OCI-LY3 (cell line): ENCODE results near the gene WNT3.

Experiments
- H2AFZ ChIP-seq: fragments of 200-600, 300-600 bp; shearing (Covaris generic); 2 replicates; pipeline ENCODE4 v1.6.0; 2014; ENCODE audit warnings: antibody characterized with exemption, low read depth, low read length
- H3K27ac ChIP-seq: fragments of 200-600, 300-600 bp; sonication (generic); 2 replicates; pipeline ENCODE4 v1.5.1; 2014; ENCODE audit warnings: mild to moderate bottlenecking, low read length, moderate library complexity, mixed read lengths
- H3K27me3 ChIP-seq: fragments of 200-600, 300-600 bp; sonication (generic); 2 replicates; pipeline ENCODE4 v1.6.1; 2014; ENCODE audit warnings: low read depth, low read length, mixed read lengths
- H3K36me3 ChIP-seq: fragments of 200-600, 300-600 bp; sonication (generic); replicated peaks from 2 replicates; pipeline ENCODE3; 2014; ENCODE audit warnings: low read depth, low read length, mixed read lengths
- H3K4me1 ChIP-seq: fragments of 300-600, 200-600 bp; sonication (generic); 2 replicates; pipeline ENCODE4 v1.6.1; 2014; ENCODE audit warnings: low read length, mixed read lengths
- H3K4me2 ChIP-seq: fragments of 200-600, 300-600 bp; sonication (generic); 2 replicates; pipeline ENCODE4 v1.6.1; 2014; ENCODE audit warnings: low read length, mixed read lengths
- H3K4me3 ChIP-seq: fragments of 300-600, 200-600 bp; sonication (generic); 2 replicates; pipeline ENCODE4 v1.5.1; 2014; ENCODE audit warnings: antibody characterized with exemption, mild to moderate bottlenecking, low read length, moderate library complexity
- H3K79me2 ChIP-seq: fragments of 300-600, 200-600 bp; shearing (Covaris generic); 2 replicates; pipeline ENCODE4 v1.6.1; 2014; ENCODE audit warnings: mild to moderate bottlenecking, low read length, mixed read lengths
- H3K9ac ChIP-seq: fragments of 300-600, 200-600 bp; shearing (Covaris generic); 2 replicates; pipeline ENCODE4 v1.6.0; 2014; ENCODE audit warnings: mild to moderate bottlenecking, low read length, moderate library complexity
- H3K9me3 ChIP-seq: fragments of 200-600, 300-600 bp; shearing (Covaris generic); 2 replicates; pipeline ENCODE4 v1.6.1; 2014; ENCODE audit warnings: low read length, mixed read lengths; ENCODE audit not compliant: insufficient read depth
- H4K20me1 ChIP-seq: fragments of 200-600, 300-600 bp; sonication (generic); 2 replicates; pipeline ENCODE4 v1.6.1; 2016; ENCODE audit warnings: low read length, mixed read lengths; ENCODE audit not compliant: insufficient read depth
- EZH2phosphoT487 ChIP-seq: fragments of 200-600 bp; shearing (Covaris generic); IDR thresholded peaks from 2 replicates; pipeline ENCODE4 v1.6.1; 2018; ENCODE audit warnings: antibody characterized with exemption, mixed run types, low read depth
- TF ChIP-seq, protein P1 (sequence below): fragments of 200-600, 300-600 bp; sonication (generic); IDR thresholded peaks from 2 replicates; pipeline ENCODE4 v1.5.1; 2014; ENCODE audit warnings: antibody characterized with exemption, low read length, low read depth

Gene WNT3

DNA sequence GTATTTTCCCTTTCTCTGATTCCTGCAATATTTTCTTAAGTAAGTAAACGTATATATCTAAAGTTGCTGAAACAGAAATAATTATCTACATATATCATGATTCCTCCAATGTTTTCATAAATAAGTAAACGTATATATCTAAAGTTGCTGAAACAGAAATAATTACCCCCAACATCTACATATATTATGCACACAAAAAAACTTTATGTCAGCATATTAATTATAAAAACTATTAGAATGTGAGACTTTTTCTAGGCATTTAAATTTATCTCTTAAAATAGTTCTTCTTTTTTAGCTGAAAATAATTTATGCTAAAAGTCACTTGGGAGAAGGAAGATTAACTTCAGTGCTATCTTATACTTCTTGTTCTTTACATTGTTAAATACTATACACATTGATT is 88.5 kb downstream of the WNT3 start:
- no peaks in the 10 kb centered on the region for H3K27me3 ChIP-seq
- no peak overlapping the region for H3K9ac ChIP-seq
- H3K4me1 ChIP-seq: peaks cover 11% of the 10 kb centered on the region
- H3K9me3 ChIP-seq: no peaks in the 10 kb centered on the region
- H2AFZ ChIP-seq: no peak overlapping the region
- H3K36me3 ChIP-seq: peaks cover 36% of the 10 kb centered on the region
- TF ChIP-seq, protein P1, sequence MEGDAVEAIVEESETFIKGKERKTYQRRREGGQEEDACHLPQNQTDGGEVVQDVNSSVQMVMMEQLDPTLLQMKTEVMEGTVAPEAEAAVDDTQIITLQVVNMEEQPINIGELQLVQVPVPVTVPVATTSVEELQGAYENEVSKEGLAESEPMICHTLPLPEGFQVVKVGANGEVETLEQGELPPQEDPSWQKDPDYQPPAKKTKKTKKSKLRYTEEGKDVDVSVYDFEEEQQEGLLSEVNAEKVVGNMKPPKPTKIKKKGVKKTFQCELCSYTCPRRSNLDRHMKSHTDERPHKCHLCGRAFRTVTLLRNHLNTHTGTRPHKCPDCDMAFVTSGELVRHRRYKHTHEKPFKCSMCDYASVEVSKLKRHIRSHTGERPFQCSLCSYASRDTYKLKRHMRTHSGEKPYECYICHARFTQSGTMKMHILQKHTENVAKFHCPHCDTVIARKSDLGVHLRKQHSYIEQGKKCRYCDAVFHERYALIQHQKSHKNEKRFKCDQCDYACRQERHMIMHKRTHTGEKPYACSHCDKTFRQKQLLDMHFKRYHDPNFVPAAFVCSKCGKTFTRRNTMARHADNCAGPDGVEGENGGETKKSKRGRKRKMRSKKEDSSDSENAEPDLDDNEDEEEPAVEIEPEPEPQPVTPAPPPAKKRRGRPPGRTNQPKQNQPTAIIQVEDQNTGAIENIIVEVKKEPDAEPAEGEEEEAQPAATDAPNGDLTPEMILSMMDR: no peak
- no peak for TF ChIP-seq EZH2phosphoT487
- H3K4me2 ChIP-seq: no peak overlapping the region
- no peak overlapping the region for H3K27ac ChIP-seq
- no peaks in the 10 kb centered on the region for H3K79me2 ChIP-seq
- H4K20me1 ChIP-seq: no peaks in the 10 kb centered on the region
- no peak overlapping the region for H3K4me3 ChIP-seq

DNA sequence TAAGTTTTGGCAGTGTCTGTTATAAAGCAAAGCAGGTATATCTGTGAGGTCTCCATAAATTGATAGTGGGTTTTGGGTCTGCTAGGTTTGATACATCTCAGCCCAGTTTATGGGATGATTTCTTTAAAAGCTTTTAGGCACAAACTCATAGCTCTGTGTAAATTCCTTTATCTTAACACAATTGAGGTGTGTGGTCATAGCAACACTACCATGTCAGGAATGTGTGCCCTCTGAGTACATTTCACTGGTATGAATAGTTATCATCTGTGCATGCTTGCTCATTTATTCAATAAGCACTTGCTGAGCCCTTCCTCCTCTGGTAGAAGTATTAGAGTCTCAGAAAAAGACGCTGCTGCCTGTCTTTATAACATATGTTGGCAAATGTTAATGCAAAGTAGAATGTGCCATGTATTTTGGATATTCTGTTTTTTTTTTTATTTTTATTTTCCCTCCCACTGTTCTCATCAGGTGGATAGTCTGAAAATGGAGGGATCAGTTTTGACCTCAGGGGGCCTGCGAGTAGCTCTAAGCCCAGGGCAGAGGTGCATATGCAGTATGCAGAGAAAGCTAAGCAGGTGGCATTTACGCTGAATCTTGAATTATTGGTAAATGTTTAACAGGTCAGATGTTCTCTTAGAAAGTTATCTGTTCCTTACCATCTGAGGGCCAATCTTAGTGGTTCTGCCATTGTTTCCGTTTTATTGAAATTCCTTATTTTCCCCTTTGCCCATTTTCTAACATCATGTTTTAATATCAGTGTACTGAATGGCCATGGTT is 90.7 kb downstream of the WNT3 start:
- Histone ChIP-seq H3K9me3 (no peaks in the 10 kb centered on the region), H3K79me2 (no peaks in the 10 kb centered on the region), H3K27ac (no peak overlapping the region), H3K27me3 (no peaks in the 10 kb centered on the region), H3K4me2 (no peak overlapping the region), H3K4me3 (no peak overlapping the region), H3K36me3 (peaks cover 28% of the 10 kb centered on the region), H2AFZ (no peak overlapping the region), H3K9ac (no peak overlapping the region), H3K4me1 (peaks cover 22% of the 10 kb centered on the region), H4K20me1 (no peaks in the 10 kb centered on the region)
- no peak for TF ChIP-seq EZH2phosphoT487
- TF ChIP-seq, protein P1: no peak

DNA sequence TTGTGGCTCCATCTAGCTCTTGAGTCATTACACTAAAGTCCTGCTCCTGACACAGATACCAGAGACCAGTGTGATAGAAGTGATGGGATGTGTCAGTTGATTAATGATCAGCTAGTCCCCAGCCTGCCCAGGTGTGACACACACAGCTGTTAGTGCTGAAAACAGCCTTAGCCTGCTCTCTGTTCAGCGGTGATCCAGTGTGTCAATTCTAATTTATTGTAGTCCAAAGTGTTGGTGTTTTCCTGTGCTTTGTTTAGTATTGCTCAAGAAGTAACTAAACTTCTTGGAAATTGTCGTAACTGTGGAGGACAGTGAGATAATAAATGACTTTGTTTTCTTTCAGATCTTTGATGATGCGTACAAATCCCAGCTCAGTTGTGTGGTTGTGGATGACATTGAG is 92.3 kb downstream of the WNT3 start:
- H3K36me3 ChIP-seq: peaks cover 26% of the 10 kb centered on the region
- H3K27me3 ChIP-seq: no peaks in the 10 kb centered on the region
- H4K20me1 ChIP-seq: no peaks in the 10 kb centered on the region
- H2AFZ ChIP-seq: no peak overlapping the region
- H3K4me3 ChIP-seq: no peak overlapping the region
- no peak overlapping the region for H3K27ac ChIP-seq
- H3K79me2 ChIP-seq: no peaks in the 10 kb centered on the region
- TF ChIP-seq, protein P1: no peak
- TF ChIP-seq EZH2phosphoT487: no peak
- H3K4me2 ChIP-seq: no peak overlapping the region
- no peak overlapping the region for H3K9ac ChIP-seq
- no peaks in the 10 kb centered on the region for H3K9me3 ChIP-seq
- peaks cover 18% of the 10 kb centered on the region for H3K4me1 ChIP-seq

DNA sequence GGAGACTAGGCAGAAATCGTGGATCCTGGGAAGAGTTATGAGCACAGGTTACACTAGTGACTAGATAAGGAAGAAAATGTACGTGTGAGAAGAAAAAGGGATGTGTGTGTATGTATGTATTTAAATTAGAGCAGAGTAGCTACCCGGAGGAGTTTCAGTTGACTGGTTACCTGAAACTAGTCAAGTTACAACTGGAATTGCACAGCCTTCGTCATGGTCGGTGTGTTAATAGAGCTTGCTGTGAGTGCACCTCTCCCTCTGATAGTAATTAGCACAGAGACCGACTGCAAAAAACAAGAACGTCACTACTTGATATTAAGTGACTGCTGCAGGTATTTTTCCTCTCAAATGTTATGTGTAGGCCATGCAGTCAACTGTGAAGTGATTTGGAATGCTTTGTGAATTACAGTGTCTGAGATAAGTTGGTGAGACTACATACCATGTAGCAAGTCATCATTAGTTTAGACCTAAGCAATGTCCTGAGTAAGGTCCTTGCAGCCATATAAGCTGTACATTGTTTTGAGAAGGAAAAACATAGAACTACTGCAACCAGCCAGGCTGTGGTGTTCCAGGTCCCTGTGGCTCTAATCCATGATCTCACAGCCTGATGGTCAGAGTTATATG is 95.7 kb downstream of the WNT3 start:
- Histone ChIP-seq H3K9me3 (no peaks in the 10 kb centered on the region), H2AFZ (no peak overlapping the region), H3K4me2 (peak overlapping the region; percentile 49), H4K20me1 (no peaks in the 10 kb centered on the region), H3K79me2 (no peaks in the 10 kb centered on the region), H3K4me1 (peaks cover 18% of the 10 kb centered on the region), H3K27me3 (no peaks in the 10 kb centered on the region), H3K27ac (no peak overlapping the region), H3K36me3 (peaks cover 15% of the 10 kb centered on the region), H3K9ac (no peak overlapping the region), H3K4me3 (peak overlapping the region; percentile 4; the same call in 1 of the 2 replicates)
- TF ChIP-seq EZH2phosphoT487: no peak
- TF ChIP-seq, protein P1: no peak
